ENCODE results near the gene CNTROB.

CNTROB gene

DNA sequence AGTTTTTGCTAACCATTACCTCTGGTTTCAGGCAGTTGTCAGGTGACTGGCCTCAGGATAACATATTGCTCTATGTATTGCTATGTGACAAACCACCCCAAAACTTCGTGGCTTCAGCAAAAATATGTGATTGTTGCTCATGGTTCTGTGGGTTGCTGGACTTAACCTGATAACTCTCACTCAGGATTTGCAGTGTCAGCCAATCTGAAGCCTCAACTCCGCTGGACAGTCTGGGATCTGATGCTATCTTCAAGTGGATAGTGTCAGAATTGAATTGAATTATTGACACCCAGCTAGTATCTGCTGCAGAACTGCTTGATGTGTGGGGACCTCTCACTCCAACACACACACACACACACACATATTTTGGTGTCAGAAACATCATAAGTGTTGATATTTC is 35.7 kb downstream of the CNTROB start:
- no peak for DNase-seq (ENCODE audit: low read depth in 2 of 2)
- TF ChIP-seq, protein P1, sequence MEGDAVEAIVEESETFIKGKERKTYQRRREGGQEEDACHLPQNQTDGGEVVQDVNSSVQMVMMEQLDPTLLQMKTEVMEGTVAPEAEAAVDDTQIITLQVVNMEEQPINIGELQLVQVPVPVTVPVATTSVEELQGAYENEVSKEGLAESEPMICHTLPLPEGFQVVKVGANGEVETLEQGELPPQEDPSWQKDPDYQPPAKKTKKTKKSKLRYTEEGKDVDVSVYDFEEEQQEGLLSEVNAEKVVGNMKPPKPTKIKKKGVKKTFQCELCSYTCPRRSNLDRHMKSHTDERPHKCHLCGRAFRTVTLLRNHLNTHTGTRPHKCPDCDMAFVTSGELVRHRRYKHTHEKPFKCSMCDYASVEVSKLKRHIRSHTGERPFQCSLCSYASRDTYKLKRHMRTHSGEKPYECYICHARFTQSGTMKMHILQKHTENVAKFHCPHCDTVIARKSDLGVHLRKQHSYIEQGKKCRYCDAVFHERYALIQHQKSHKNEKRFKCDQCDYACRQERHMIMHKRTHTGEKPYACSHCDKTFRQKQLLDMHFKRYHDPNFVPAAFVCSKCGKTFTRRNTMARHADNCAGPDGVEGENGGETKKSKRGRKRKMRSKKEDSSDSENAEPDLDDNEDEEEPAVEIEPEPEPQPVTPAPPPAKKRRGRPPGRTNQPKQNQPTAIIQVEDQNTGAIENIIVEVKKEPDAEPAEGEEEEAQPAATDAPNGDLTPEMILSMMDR (IDR thresholded peaks at IDR 0.05; ENCODE audit: low read depth, low read length): no peak
- H3K4me3 ChIP-seq (replicated peaks in 1 of 2; ENCODE audit: low read depth in 2 of 2, low read length in 2 of 2): no peak overlapping the region

DNA sequence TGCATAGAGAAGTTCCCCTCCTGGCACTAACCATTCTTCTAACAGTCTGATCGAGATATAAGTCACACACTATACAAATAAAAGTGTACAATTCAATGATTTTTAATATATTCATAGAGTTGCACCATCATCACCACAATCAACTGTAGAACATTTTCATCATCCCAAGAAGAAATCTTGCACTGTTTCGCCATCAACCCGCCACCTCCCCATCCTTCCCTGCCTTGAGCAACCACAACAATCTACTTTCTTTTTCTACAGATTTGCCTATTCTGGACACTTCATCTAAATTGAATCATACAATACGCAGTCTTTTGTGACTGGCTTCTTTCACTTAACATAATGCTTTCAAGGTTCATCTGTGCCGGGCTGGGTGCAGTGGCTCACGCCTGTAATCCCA is 37.4 kb downstream of the CNTROB start:
- peak; percentile 39 to 52 for DNase-seq (ENCODE audit: low read depth in 2 of 2)
- TF ChIP-seq, protein P1 (IDR thresholded peaks at IDR 0.05; ENCODE audit: low read depth, low read length): no peak
- no peak overlapping the region for H3K4me3 ChIP-seq (replicated peaks in 1 of 2; ENCODE audit: low read depth in 2 of 2, low read length in 2 of 2)

DNA sequence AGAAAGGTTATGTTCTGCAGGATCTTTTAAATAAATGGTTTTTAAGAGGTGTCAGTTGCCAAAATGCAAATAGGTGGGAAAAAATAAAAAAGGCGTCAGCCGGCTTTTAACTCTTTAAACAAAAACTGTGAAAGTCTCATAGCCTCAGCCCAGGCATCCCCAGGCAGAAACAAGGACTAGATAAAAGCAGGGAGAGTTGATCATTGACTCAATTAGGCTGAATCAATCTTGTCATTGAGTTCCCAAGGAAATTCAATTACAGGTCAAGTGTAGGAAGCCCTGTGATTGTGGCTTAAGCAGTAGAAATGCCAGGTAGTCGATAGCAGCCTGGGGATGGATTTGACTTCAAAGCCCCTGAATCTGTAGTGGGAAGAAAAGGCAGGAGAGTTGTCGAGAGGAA is 39.6 kb downstream of the CNTROB start:
- no peak overlapping the region for H3K4me3 ChIP-seq (replicated peaks in 1 of 2; ENCODE audit: low read depth in 2 of 2, low read length in 2 of 2)
- TF ChIP-seq, protein P1 (IDR thresholded peaks at IDR 0.05; ENCODE audit: low read depth, low read length): no peak
- DNase-seq (ENCODE audit: low read depth in 2 of 2): no peak

DNA sequence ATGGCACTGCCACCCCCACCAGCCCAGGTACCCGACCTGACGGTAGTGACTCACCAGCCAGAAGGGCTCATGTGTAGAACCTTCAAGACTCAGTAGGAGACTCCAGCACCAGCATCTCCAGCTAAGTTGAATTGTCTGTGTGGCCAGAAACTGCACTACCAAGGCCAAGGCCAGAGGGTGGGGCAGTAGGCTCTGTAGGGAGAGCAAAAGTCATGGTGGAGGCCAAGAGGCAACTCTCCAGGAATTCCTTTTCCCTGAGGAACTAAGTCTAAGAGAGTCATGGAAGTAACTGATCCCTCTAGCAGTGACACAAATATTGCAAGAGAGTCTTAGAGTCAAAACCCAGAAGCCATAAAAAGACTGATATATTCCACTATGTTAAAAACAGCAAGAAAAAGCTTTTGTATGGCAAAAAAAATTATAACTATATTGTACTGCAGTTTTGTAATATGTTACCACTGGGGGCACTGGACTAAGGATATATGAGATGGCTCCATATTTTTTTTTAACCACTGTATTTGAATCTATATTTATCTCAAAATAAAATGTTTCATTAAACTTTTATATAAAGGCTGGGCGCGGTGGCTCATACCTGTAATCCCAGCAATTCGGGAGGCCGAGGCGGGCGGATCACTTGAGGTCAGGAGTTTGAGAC is 40.3 kb downstream of the CNTROB start:
- TF ChIP-seq, protein P1 (IDR thresholded peaks at IDR 0.05; ENCODE audit: low read depth, low read length): peak; percentile 18
- peak in 1 of 2 donors; percentile 19 for DNase-seq (ENCODE audit: low read depth in 2 of 2)
- H3K4me3 ChIP-seq (replicated peaks in 1 of 2; ENCODE audit: low read depth in 2 of 2, low read length in 2 of 2): no peak overlapping the region

DNA sequence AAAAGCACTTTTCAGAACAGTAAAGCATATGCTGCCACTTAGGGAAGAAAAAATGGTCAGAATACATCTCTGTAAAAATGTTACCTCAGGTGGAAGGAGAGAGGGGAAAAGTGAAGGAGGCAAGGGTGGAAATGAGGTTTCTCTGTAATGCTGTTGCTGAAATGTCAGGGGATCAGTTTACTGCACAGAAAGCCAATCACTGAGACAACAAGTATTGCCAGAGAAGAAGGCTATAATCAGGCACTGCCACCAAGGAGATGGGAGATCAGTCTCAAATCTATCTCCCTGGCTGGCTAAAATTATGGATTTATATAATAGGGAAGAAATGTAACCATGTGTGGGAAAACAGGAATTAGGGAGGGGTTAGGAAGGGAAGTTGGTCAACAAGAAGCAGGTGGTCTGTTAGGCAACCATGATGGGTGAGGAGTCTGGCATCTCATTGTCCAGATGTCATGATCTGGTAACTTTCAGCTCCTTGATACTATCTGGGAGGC is 42.7 kb downstream of the CNTROB start:
- no peak overlapping the region for H3K4me3 ChIP-seq (replicated peaks in 1 of 2; ENCODE audit: low read depth in 2 of 2, low read length in 2 of 2)
- TF ChIP-seq, protein P1 (IDR thresholded peaks at IDR 0.05; ENCODE audit: low read depth, low read length): no peak
- no peak for DNase-seq (ENCODE audit: low read depth in 2 of 2)

DNA sequence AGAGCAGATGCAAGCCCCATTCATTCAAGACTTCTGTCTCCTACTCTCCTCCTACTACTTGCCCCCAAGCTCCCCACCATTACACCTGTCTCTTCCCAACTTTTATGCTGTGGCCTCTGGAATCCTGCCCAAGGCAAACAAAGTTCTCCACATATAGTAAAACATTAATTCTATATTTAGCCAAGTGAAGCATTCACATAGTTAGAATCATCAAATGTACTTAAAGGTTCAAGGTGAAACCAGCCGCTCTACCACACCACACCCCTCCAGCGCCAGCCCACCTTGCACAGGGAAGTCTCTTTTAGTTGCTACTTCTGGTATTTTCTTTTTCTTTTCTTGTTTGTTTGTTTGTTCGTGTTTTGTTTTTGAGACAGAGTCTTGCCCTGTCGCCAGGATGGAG is 45.0 kb downstream of the CNTROB start:
- DNase-seq (ENCODE audit: low read depth in 2 of 2): no peak
- TF ChIP-seq, protein P1 (IDR thresholded peaks at IDR 0.05; ENCODE audit: low read depth, low read length): no peak
- H3K4me3 ChIP-seq (replicated peaks in 1 of 2; ENCODE audit: low read depth in 2 of 2, low read length in 2 of 2): no peak overlapping the region

DNA sequence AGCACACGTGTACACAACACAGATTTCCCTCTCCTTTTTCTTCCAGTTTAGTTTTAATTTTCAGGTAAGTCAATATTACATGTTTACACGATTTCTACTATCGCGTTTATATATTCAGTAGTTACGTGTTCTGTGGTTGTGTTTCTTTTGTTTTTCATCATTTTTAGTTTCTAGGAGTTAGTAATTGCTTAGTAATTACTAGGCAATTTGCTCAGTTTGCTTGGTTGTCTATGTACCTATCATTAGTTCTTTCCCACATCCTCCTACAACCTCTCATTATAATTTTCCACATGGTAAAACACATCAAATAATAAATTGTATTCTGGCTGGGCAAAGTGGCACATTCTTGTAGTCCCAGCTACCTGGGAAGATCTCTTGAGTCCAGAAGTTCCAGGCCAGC is 45.8 kb downstream of the CNTROB start:
- no peak for DNase-seq (ENCODE audit: low read depth in 2 of 2)
- TF ChIP-seq, protein P1 (IDR thresholded peaks at IDR 0.05; ENCODE audit: low read depth, low read length): no peak
- no peak overlapping the region for H3K4me3 ChIP-seq (replicated peaks in 1 of 2; ENCODE audit: low read depth in 2 of 2, low read length in 2 of 2)
